Neural cell (in vitro differentiated cells): ENCODE data around the gene SFTPD. TPM values are rescaled to one million over a fixed set of nuclear protein-coding genes. Genes with fewer than 3 reads are reported as not detected.
"Not testable (repeated sequence)": the region's sequence is repeated elsewhere in the genome, so short reads cannot be mapped to it uniquely, and the experiment has no call there.

Experiments
- H2AFZ ChIP-seq: fragments of 200-600, 300-800 bp; sonication (generic), shearing (Covaris generic); 2 replicates; pipeline ENCODE4 v1.6.0; 2014; ENCODE audit warnings: low read depth, mild to moderate bottlenecking, antibody characterized with exemption, low read length, moderate library complexity
- H3F3A ChIP-seq: fragments of 200-600 bp; shearing (Covaris generic); 2 replicates; pipeline ENCODE4 v1.6.1; 2016; ENCODE audit warnings: mild to moderate bottlenecking, moderate library complexity, mixed read lengths, antibody characterized with exemption, low read length; ENCODE audit not compliant: insufficient read depth, poor library complexity, severe bottlenecking
- H3K27ac ChIP-seq: fragments of 200-600, 300-800 bp; sonication (generic), shearing (Covaris generic); 2 replicates; pipeline ENCODE4 v1.5.1; 2014; ENCODE audit warnings: mild to moderate bottlenecking, low read length, moderate library complexity
- H3K27me3 ChIP-seq: fragments of 300-800, 200-600 bp; sonication (generic), shearing (Covaris generic); 2 replicates; pipeline ENCODE4 v1.6.0; 2014; ENCODE audit warnings: mild to moderate bottlenecking, low read depth, low read length, moderate library complexity; ENCODE audit not compliant: insufficient read depth
- H3K36me3 ChIP-seq: fragments of 300-800, 200-600 bp; sonication (generic), shearing (Covaris generic); 2 replicates; pipeline ENCODE4 v1.5.1; 2014; ENCODE audit warnings: mild to moderate bottlenecking, antibody characterized with exemption, low read length, moderate library complexity; ENCODE audit not compliant: insufficient read depth
- H3K4me2 ChIP-seq: fragments of 300-800, 200-600 bp; sonication (generic), shearing (Covaris generic); 2 replicates; pipeline ENCODE4 v1.6.0; 2014; ENCODE audit warnings: mild to moderate bottlenecking, low read length
- H3K4me3 ChIP-seq: fragments of 300-800, 200-600 bp; sonication (generic), shearing (Covaris generic); 2 replicates; pipeline ENCODE4 v1.5.1; 2014; ENCODE audit warnings: mild to moderate bottlenecking, low read length, moderate library complexity
- H3K79me2 ChIP-seq: fragments of 200-600 bp; shearing (Covaris generic); replicated peaks from 2 replicates; pipeline ENCODE4 v1.6.0; 2014; ENCODE audit warnings: mild to moderate bottlenecking, low read length, moderate library complexity; ENCODE audit not compliant: insufficient read depth
- H3K9ac ChIP-seq: fragments of 300-800, 200-600 bp; sonication (generic), shearing (Covaris generic); 2 replicates; pipeline ENCODE4 v1.6.1; 2016; ENCODE audit warnings: mild to moderate bottlenecking, low read length, mixed read lengths
- H3K9me2 ChIP-seq: fragments of 200-600 bp; shearing (Covaris generic); 2 replicates; pipeline ENCODE4 v1.6.1; 2016; ENCODE audit warnings: mild to moderate bottlenecking, low read length, mixed read lengths; ENCODE audit not compliant: insufficient read depth
- H3K9me3 ChIP-seq: fragments of 200-600, 300-800 bp; sonication (generic), shearing (Covaris generic); 2 replicates; pipeline ENCODE4 v1.6.1; 2016; ENCODE audit warnings: mild to moderate bottlenecking, mixed run types, low read length, moderate library complexity, mixed read lengths
- H4K20me1 ChIP-seq: fragments of 200-600 bp; shearing (Covaris generic); 2 replicates; pipeline ENCODE4 v1.6.1; 2016; ENCODE audit warnings: mild to moderate bottlenecking, mixed run types; ENCODE audit not compliant: insufficient read depth
- polyA plus RNA-seq: library from polyadenylated mRNA; depleted of rRNA; stranded (reverse); fragments of >200 nt; gene quantifications from 2 replicates; pipeline ENCODE4 v1.2.3, GENCODE V29; 2014

SFTPD gene
- polyA plus RNA-seq, 1 donor from 2014 or later: 0.51 TPM

DNA sequence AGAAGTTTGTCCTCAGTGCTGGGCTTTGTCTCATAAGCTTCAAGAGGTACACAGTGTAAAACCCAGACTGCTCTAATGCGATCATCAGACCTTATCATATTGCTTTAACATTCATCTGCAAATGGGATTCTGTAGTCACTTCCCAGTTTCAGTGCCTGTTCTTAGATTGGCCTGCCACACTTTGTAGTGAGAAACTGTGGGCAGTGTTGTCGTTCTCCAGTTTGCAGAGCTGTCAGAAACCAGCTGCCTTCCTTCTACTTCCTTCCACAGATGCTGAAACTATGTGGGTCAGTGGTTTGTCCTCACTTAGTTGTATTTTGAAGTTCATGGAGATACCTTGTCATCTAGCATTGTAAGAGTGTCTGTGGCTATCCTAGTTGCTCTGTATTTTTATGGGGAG, 59.9 kb downstream of the SFTPD start:
- not testable (repeated sequence) for H3K9me3 ChIP-seq, H3K27ac ChIP-seq, H3K36me3 ChIP-seq, H3K4me3 ChIP-seq, H3F3A ChIP-seq, H4K20me1 ChIP-seq, H2AFZ ChIP-seq, H3K27me3 ChIP-seq, H3K79me2 ChIP-seq, H3K9me2 ChIP-seq, H3K4me2 ChIP-seq, H3K9ac ChIP-seq

Other genes starting within 250 kb of the SFTPD start
- gene NUTM2B, start 245.9 kb downstream of the SFTPD start, polyA plus RNA-seq: 3.5 and 4.3 TPM in 2 replicates
- 0.40 TPM in 1 of 2 replicates, not detected in the other for gene NUTM2E, start 122.4 kb downstream of the SFTPD start, polyA plus RNA-seq
- 24.3 and 25.7 TPM in 2 replicates for gene TMEM254, start 129.6 kb upstream of the SFTPD start, polyA plus RNA-seq
- not detected in 2 replicates for gene PLAC9, start 183.6 kb upstream of the SFTPD start, polyA plus RNA-seq